Thyroid gland (tissue), 4 donors: ENCODE data around the gene PKHD1. TPM values are rescaled to one million over a fixed set of nuclear protein-coding genes. Genes with fewer than 3 reads are reported as not detected.

Experiments
- DNase-seq, 2 donors: peaks; one replicate each; pipeline ENCODE4 v3.0.0-alpha.2; 2019
- H3K27ac ChIP-seq, 3 donors: fragments of 200-600 bp; sonication (generic); 1 replicate in 2 of 3; 2 replicates in 1 of 3; pipeline ENCODE4 v1.5.1; 2016 to 2019; ENCODE audit warnings: mild to moderate bottlenecking in 1 of 3, moderate library complexity in 1 of 3
- H3K27me3 ChIP-seq: fragments of 200-600 bp; sonication (generic); one replicate; pipeline ENCODE4 v1.5.1; 2019
- H3K36me3 ChIP-seq, 2 donors: fragments of 200-600 bp; sonication (generic); one replicate each; pipeline ENCODE4 v1.5.1; 2016 to 2019
- H3K4me1 ChIP-seq, 2 donors: fragments of 200-600 bp; sonication (generic); one replicate each; pipeline ENCODE4 v1.5.1; 2017 to 2019
- H3K4me3 ChIP-seq, 3 donors: fragments of 200-600 bp; sonication (generic); replicated peaks in 1 of 3; 1 replicate in 2 of 3; 2 replicates in 1 of 3; pipeline ENCODE4 v1.5.1; 2016; ENCODE audit warnings: mild to moderate bottlenecking in 1 of 3
- H3K9me3 ChIP-seq: fragments of 200-600 bp; sonication (generic); one replicate; pipeline ENCODE4 v1.5.1; 2017
- POLR2A ChIP-seq, 2 donors: fragments of 450-650 bp; IDR thresholded peaks; one replicate each; pipeline ENCODE4 v1.6.1; 2017; ENCODE audit warnings: antibody characterized with exemption in 2 of 2, mild to moderate bottlenecking in 2 of 2, moderate library complexity in 1 of 2
- WGBS, 2 donors: methylation state at CpG; one replicate each; pipeline ENCODE4 v1.1.5; 2017; 5-methylcytosine and 5-hydroxymethylcytosine counted together
- intact Hi-C: fragments of 100-400 bp; cut with DNase I; formaldehyde crosslinking; loops from one replicate; pipeline ENCODE4 v1.15.1; 2023
- total RNA-seq, 4 donors: library from RNA; depleted of rRNA; stranded (reverse); fragments of >200 nt; gene quantifications; one replicate each; pipeline ENCODE4 v1.2.3, GENCODE V29; 2016
- TF ChIP-seq, protein P1 (sequence below), 6 experiments: fragments of 200-600 bp in 3 of 6; fragments of 450-650 bp in 3 of 6; sonication (generic) in 3 of 6; IDR thresholded peaks; one replicate each; pipeline ENCODE4 v1.5.1; 2016 to 2019; ENCODE audit warnings: antibody characterized with exemption in 6 of 6, mild to moderate bottlenecking in 2 of 6, inconsistent platforms in 1 of 6, moderate library complexity in 1 of 6

PKHD1 gene
- total RNA-seq, 4 donors from 2014 or later, result under 0.01 to 0.11 (median 0.07) TPM

DNA sequence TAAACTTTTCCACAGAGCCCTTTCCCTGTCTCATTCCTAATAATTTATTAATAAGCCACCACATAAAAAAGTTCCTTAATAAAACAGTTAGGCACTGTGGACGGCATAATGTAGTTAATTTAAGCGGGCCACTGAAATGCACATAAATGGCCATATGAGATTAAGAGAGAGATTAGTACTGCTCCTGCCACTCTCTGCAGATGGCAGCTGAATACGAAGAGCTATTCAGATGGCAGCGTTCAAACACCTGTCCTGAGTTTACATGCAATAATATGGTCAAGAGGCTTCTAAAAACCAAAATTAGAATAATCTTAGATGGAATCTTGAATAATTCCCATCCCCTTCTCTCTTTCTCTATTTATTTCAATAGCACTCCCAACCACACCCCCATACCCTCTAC is 461.8 kb downstream of the PKHD1 start:
- H3K4me1 ChIP-seq, result no peaks in the 10 kb centered on the region
- no peaks in the 10 kb centered on the region for H3K27me3 ChIP-seq
- TF ChIP-seq, protein P1, sequence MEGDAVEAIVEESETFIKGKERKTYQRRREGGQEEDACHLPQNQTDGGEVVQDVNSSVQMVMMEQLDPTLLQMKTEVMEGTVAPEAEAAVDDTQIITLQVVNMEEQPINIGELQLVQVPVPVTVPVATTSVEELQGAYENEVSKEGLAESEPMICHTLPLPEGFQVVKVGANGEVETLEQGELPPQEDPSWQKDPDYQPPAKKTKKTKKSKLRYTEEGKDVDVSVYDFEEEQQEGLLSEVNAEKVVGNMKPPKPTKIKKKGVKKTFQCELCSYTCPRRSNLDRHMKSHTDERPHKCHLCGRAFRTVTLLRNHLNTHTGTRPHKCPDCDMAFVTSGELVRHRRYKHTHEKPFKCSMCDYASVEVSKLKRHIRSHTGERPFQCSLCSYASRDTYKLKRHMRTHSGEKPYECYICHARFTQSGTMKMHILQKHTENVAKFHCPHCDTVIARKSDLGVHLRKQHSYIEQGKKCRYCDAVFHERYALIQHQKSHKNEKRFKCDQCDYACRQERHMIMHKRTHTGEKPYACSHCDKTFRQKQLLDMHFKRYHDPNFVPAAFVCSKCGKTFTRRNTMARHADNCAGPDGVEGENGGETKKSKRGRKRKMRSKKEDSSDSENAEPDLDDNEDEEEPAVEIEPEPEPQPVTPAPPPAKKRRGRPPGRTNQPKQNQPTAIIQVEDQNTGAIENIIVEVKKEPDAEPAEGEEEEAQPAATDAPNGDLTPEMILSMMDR (IDR thresholded peaks at IDR 0.05), result no peak
- no peak for TF ChIP-seq POLR2A (IDR thresholded peaks at IDR 0.05)
- no peaks in the 10 kb centered on the region for H3K9me3 ChIP-seq
- no peak for DNase-seq
- H3K4me3 ChIP-seq, result no peak overlapping the region
- intact Hi-C loops, result no loop called here
- H3K27ac ChIP-seq, result no peak overlapping the region
- 91 to 92% methylated on average over 4 of the region's 4 CpGs for WGBS, 2 donors
- H3K36me3 ChIP-seq, result no peaks in the 10 kb centered on the region

DNA sequence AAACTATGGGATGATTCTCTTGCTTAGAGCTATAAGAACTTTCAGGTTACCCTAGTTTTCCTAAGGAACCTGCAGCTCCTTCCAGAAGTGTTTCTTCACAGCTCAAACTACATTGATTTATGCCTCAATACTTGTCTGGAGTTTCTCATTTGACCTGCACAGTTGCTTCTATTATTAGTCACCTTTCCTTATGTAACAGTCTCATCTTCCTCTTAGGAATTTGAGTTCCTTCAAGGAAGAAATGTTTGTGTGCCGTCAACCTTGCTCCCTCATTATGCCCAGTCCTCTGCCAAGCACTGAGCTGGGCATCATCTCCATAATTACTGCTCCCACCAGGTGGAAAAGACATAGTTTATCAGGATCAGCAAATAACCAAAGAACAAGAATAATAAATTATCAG is 466.4 kb downstream of the PKHD1 start:
- TF ChIP-seq, protein P1 (IDR thresholded peaks at IDR 0.05), result no peak
- TF ChIP-seq POLR2A (IDR thresholded peaks at IDR 0.05), result no peak
- WGBS, 2 donors, result 68 to 79% methylated on average over 1 of the region's 1 CpG
- intact Hi-C loops, result no loop called here
- no peaks in the 10 kb centered on the region for H3K9me3 ChIP-seq
- H3K4me1 ChIP-seq, result no peaks in the 10 kb centered on the region
- H3K4me3 ChIP-seq, result no peak overlapping the region
- no peaks in the 10 kb centered on the region for H3K27me3 ChIP-seq
- no peak for DNase-seq
- H3K36me3 ChIP-seq, result no peaks in the 10 kb centered on the region
- no peak overlapping the region for H3K27ac ChIP-seq

DNA sequence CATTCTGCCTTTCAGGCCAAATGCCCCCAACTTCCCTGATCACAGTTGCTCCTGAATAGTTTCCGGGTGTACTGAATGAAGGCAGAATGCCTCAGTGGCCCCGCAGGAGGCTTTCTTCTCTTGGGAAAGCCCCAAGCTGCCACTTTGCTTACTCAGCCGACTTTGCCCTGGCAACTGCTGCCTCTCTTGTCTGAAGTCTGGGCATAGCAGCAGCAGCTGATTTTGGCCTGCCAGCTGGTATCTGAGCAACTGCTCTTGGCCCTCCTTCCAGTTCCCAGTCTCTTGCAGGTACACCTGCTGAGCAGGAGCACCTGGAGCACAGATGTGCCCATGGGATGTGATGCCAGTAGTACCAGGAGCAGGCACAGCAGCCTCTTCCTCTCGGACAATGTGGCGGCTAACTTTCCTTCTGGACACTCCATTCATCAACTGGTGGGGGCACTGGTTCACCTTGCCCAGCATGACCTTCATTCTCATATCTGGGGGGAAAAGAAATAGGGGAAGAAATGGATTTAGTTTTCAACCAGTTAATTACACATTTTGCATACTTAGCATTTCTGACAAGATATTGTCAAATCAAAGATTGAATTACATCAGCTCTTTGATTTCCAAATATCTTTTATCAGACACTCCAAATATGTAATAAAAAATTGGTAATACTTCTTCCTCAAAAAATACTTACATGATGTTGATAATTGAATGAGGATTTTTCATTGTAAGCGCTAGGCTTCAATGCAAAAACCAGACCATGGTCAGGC is 468.2 kb downstream of the PKHD1 start:
- TF ChIP-seq POLR2A (IDR thresholded peaks at IDR 0.05), result no peak
- TF ChIP-seq, protein P1 (IDR thresholded peaks at IDR 0.05), result no peak

DNA sequence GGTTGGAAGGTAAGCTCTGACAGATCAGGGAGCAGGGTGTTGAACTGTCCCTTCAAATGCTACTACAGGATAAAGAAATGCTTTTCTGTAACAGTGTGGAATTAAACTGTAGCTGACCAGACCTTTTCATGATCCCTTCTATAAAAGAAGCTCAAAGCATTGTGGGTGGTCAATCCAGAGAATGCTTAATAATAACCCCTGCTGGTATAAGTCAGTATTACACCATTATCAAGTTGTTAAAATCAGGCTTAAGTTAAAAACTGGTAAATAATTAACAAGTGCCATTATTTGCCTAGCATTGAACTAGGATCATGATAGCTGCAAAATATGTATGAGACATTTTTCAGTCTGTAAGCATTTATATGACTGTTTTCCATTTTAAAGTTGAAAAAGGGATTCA is 468.9 kb downstream of the PKHD1 start:
- Histone ChIP-seq H3K36me3 (no peaks in the 10 kb centered on the region), H3K27ac (no peak overlapping the region), H3K4me1 (no peaks in the 10 kb centered on the region), H3K4me3 (no peak overlapping the region), H3K27me3 (no peaks in the 10 kb centered on the region), H3K9me3 (no peaks in the 10 kb centered on the region)
- TF ChIP-seq POLR2A (IDR thresholded peaks at IDR 0.05), result no peak
- TF ChIP-seq, protein P1 (IDR thresholded peaks at IDR 0.05), result peak in 2 of 6 experiments; percentile 4 to 31
- intact Hi-C loops, result no loop called here
- DNase-seq, result no peak

More for the DNA sequence above, 468.2 kb downstream of the PKHD1 start:
- Histone ChIP-seq H3K4me1 (no peaks in the 10 kb centered on the region), H3K4me3 (no peak overlapping the region), H3K27me3 (no peaks in the 10 kb centered on the region), H3K36me3 (no peaks in the 10 kb centered on the region), H3K27ac (no peak overlapping the region), H3K9me3 (no peaks in the 10 kb centered on the region)
- WGBS, 2 donors, result 89 to 92% methylated on average over 6 of the region's 6 CpGs
- intact Hi-C loops, result no loop called here
- DNase-seq, result no peak

DNA sequence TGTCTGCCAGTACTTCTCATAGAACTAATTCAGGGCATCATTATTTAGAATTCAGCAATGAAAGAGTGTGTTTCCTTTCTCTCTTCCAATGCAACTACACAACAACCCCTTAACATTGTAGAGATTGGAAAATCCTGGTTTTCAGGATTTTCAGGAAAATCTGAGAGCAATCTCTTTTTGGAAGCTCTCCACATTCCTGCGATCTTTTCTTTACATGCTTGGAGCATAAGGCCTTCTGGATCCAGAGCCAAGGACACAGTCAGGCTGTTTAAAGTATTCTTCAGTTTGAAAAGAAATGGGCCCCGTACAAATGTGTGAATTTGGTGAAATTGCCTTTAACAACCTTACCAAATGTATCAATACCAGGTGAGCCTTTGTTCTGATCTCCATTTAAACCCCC is 469.7 kb downstream of the PKHD1 start:
- intact Hi-C loops, result no loop called here
- H3K27ac ChIP-seq, result no peak overlapping the region
- 65 to 78% methylated on average over 2 of the region's 2 CpGs for WGBS, 2 donors

More for the DNA sequence above, 469.7 kb downstream of the PKHD1 start:
- H3K9me3 ChIP-seq, result no peaks in the 10 kb centered on the region
- H3K4me1 ChIP-seq, result no peaks in the 10 kb centered on the region
- H3K27me3 ChIP-seq, result no peaks in the 10 kb centered on the region
- no peaks in the 10 kb centered on the region for H3K36me3 ChIP-seq
- no peak overlapping the region for H3K4me3 ChIP-seq
- no peak for DNase-seq
- TF ChIP-seq, protein P1 (IDR thresholded peaks at IDR 0.05), result no peak
